HL-60 (cell line): ENCODE data around the gene SH3GL1.

Source experiments
- POLR2AphosphoS5 ChIP-seq: IDR thresholded peaks from 2 replicates; pipeline ENCODE4 v1.6.1; 2012; ENCODE audit warnings: low read depth
- TF ChIP-seq, protein P1 (sequence below): IDR thresholded peaks from one replicate; pipeline ENCODE4 v1.5.1; 2011; ENCODE audit warnings: low read length, control low read depth, inconsistent platforms; ENCODE audit not compliant: insufficient read depth
- TF ChIP-seq, protein P2 (sequence below): IDR thresholded peaks from 2 replicates; pipeline ENCODE4 v1.6.1; 2012; ENCODE audit warnings: low read depth; ENCODE audit not compliant: insufficient replicate concordance

DNA sequence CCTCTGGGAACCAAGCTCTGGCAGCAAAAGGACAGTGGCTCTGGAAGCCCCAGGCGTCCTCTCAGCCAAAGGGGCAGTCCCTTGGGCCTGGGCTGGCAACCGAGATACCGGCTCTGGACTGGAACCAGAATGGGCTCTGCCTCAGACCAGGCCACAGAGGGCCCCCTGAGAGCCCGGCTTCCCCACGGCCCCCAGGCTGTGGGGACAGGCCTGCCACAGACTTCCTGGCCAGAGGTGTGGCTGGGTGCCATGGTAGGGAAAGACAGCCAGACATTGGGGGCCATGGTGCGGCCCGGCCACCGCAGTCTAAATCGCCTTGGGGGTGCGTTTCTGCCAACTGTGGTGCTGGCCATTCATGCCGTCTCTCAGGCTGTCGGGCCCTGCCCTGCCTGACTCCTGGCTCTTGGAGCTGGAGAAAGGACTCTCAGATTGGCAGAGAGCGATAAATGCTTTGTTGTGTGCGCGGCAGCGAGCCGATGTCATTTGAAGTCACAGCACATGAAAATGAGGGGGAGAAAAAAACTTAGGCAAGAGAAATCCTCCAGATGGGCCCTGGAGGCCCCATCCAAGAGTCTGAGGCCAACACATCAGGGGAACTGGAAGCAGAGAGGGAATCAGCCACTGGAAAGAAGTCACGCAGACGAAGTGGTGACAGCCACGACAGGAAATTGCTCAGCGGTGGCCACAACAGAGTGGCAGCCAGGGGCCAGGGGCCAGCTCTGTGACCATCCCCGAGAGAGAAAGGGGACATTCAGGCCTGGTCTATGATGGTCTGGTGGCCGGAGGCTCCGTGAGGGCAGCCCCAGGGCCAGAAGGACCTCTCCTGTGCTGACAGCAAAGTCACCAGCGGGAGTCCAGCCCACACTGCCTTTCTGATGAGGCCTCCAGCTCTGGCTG lies 26.5 kb downstream of the SH3GL1 start:
- TF ChIP-seq, protein P1, sequence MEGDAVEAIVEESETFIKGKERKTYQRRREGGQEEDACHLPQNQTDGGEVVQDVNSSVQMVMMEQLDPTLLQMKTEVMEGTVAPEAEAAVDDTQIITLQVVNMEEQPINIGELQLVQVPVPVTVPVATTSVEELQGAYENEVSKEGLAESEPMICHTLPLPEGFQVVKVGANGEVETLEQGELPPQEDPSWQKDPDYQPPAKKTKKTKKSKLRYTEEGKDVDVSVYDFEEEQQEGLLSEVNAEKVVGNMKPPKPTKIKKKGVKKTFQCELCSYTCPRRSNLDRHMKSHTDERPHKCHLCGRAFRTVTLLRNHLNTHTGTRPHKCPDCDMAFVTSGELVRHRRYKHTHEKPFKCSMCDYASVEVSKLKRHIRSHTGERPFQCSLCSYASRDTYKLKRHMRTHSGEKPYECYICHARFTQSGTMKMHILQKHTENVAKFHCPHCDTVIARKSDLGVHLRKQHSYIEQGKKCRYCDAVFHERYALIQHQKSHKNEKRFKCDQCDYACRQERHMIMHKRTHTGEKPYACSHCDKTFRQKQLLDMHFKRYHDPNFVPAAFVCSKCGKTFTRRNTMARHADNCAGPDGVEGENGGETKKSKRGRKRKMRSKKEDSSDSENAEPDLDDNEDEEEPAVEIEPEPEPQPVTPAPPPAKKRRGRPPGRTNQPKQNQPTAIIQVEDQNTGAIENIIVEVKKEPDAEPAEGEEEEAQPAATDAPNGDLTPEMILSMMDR: no peak
- TF ChIP-seq, protein P2, sequence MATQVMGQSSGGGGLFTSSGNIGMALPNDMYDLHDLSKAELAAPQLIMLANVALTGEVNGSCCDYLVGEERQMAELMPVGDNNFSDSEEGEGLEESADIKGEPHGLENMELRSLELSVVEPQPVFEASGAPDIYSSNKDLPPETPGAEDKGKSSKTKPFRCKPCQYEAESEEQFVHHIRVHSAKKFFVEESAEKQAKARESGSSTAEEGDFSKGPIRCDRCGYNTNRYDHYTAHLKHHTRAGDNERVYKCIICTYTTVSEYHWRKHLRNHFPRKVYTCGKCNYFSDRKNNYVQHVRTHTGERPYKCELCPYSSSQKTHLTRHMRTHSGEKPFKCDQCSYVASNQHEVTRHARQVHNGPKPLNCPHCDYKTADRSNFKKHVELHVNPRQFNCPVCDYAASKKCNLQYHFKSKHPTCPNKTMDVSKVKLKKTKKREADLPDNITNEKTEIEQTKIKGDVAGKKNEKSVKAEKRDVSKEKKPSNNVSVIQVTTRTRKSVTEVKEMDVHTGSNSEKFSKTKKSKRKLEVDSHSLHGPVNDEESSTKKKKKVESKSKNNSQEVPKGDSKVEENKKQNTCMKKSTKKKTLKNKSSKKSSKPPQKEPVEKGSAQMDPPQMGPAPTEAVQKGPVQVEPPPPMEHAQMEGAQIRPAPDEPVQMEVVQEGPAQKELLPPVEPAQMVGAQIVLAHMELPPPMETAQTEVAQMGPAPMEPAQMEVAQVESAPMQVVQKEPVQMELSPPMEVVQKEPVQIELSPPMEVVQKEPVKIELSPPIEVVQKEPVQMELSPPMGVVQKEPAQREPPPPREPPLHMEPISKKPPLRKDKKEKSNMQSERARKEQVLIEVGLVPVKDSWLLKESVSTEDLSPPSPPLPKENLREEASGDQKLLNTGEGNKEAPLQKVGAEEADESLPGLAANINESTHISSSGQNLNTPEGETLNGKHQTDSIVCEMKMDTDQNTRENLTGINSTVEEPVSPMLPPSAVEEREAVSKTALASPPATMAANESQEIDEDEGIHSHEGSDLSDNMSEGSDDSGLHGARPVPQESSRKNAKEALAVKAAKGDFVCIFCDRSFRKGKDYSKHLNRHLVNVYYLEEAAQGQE: no peak
- TF ChIP-seq POLR2AphosphoS5: no peak
